Activated CD4-positive, alpha-beta T cell treated with anti-CD3 and anti-CD28 coated beads, Interleukin-2, Interleukin-4, amounts not matched to agents 100 ng/mL and 50 ng/mL, durations not matched to agents 16 hours and 8 hours (primary cell): Measurements from ENCODE around the gene GLCE.
"Not testable (repeated sequence)": the region's sequence is repeated elsewhere in the genome, so short reads cannot be mapped to it uniquely, and the experiment has no call there.

Experiments
- DNase-seq: peaks from one replicate; pipeline ENCODE4 v3.0.0-alpha.2; 2020; ENCODE audit warnings: low spot score

Gene GLCE

GRCh38 chr15:69299943-69300588, 139.6 kb downstream of the GLCE start:
- no peak for DNase-seq

GRCh38 chr15:69301101-69301500, 140.7 kb downstream of the GLCE start:
- DNase-seq: not testable (repeated sequence)

GRCh38 chr15:69302087-69302486, 141.7 kb downstream of the GLCE start:
- DNase-seq: not testable (repeated sequence)

GRCh38 chr15:69302929-69303328, 142.5 kb downstream of the GLCE start:
- no peak for DNase-seq

GRCh38 chr15:69303337-69304181, 143.1 kb downstream of the GLCE start:
- DNase-seq: no peak

- no peak for DNase-seq
Observed at GRCh38 chr15:69304182-69304545, 143.7 kb downstream of the GLCE start.

GRCh38 chr15:69305204-69305931, 144.9 kb downstream of the GLCE start:
- DNase-seq: no peak

DNA sequence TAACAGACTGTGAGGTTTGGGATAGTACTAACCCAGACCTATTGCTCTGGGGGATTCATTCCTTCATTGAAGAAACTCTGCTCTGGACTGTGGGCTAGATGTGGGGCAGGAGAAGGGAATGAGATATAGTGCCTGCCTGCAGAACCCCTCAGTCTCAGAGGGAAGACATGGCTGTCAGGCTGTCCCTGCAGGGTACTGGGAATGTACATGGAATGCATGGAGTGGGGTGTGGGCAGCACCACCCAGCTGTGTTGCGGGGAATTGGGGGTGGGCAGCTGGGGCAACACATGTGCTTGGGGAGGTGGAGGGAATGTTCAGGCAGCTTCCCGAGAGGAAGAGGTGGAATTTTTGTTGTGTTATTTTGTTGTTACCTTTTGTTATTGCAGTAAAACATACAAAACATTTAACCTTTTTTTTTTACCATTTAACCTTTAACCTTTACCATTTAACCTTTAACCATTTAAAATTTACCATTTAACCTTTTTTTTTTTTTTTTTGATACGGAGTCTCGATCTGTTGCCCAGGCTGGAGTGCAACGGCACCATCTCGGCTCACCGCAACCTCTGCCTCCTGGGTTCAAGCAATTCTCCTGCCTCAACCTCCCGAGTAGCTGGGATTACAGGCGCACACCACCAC, 145.6 kb downstream of the GLCE start:
- no peak for DNase-seq

GRCh38 chr15:69307939-69308338, 147.5 kb downstream of the GLCE start:
- no peak for DNase-seq

- DNase-seq: no peak
Observed at GRCh38 chr15:69308949-69309348, 148.5 kb downstream of the GLCE start.

DNA sequence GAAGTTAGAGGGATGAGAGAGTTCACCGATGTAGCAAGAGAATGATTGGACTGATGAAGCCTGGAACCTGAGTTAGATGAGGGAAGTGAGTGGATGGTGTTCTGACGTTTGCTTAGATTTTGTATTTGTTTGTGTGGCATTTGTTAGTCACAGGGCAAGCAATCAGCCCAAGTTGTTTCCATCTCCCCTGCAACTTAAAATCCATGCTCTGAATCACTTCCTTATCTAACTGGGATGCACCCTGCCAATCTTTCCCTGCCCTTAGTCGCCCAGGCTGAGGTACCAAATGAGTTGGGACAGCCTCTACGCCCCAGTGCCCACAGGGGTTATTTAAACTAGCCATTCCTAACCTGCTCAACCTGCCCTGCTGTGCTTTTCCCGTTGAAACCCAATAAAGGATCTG, 150.9 kb downstream of the GLCE start:
- no peak for DNase-seq

DNA sequence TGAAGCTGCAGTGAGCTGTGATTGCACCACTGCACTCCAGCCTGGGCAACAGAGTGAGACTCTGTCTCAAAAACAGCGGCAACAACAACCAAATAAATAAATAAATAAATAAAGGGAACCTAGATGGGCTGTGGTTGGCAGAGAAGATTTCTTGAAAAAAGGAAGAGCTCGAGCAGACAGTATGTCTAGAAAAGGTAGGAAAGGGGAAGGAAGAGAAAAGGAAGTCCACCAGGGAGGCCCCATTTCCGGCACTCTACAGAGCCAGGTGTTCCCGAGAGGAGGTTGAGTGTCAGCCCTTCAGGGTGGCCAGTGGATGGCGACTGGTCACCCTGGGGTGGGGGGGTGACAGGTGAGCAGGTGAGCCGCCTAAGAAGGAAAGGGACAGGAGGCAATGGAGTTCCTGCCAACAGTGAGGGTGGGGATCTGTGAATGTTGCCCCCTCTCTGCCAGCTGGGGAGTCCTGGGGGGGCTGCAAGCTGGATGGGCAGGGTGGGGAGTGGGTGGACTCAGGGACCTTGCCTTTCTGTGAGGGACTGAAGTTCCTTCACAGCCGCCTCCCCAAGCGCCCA, 153.1 kb downstream of the GLCE start:
- DNase-seq: no peak

- no peak for DNase-seq
Observed at GRCh38 chr15:69314131-69314530, 153.7 kb downstream of the GLCE start.

- DNase-seq: no peak
Observed at GRCh38 chr15:69314736-69315135, 154.3 kb downstream of the GLCE start.

DNA sequence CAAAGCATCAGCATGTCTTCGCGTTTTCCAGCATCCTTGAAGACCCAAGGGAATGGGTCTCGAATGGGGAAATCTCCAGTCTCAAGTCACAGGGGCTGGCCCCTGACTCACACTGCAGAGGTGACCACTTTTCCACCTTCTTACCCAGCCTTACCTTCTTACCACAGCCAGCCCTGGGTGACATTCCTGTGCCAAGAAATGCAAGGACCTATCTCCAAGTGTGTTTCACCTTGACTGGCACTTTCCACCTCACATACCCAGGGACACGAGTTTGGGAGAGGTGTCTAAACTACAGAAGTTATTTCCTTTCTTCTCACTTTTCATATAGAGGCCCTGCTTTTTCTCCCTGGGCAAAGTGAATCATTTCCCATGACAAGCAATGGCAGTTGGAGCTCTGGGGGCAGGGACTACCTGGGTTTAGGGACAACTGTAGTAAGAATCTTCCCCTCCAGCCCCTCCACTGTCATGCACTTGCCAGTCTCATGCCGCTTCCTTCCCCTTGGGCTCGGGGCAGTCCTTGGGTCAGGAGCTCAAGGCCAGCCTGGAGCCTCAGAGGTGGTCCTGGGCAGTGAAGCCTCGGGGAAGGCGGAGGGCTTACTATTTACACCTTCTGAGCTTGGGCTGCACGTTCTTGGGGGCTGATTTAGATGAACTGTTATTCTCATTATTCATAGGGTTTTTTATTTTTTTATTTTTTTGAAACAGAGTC, 155.1 kb downstream of the GLCE start:
- DNase-seq: no peak

DNA sequence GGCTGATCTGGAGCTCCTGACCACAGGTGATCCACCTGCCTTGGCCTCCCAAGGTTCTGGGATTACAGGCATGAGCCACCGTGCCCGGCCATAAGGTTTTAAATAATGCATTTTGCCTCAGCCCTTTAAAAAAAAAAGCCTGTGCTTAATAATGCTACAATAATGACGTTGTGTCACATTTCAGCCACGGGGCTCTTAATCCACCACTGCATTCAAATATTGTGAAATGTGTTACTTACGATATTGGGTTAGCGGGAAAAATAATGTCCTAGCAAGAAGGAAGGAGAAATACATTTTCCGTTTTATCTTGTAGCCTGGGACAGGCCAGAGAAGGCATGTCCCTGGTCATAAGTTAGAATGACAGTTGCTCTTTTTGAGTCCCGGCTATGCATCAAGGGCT, 155.9 kb downstream of the GLCE start:
- DNase-seq: no peak

- DNase-seq: no peak
Observed at GRCh38 chr15:69317392-69317841, 157.0 kb downstream of the GLCE start.

GRCh38 chr15:69318033-69318432, 157.6 kb downstream of the GLCE start:
- no peak for DNase-seq

GRCh38 chr15:69319384-69320375, 159.2 kb downstream of the GLCE start:
- DNase-seq: peak; percentile 12

- DNase-seq: peak; percentile 58
Observed at GRCh38 chr15:69320977-69321554, 160.6 kb downstream of the GLCE start.
